ENCODE results near the gene ARHGAP23. TPM values are rescaled to one million over a fixed set of nuclear protein-coding genes. Genes with fewer than 3 reads are reported as not detected.

The ARHGAP23 gene
- total and polyA plus RNA-seq, 2 donors (not counting 1 experiment from before 2014, with no cell fraction given): 28.1 to 41.1 TPM

DNA sequence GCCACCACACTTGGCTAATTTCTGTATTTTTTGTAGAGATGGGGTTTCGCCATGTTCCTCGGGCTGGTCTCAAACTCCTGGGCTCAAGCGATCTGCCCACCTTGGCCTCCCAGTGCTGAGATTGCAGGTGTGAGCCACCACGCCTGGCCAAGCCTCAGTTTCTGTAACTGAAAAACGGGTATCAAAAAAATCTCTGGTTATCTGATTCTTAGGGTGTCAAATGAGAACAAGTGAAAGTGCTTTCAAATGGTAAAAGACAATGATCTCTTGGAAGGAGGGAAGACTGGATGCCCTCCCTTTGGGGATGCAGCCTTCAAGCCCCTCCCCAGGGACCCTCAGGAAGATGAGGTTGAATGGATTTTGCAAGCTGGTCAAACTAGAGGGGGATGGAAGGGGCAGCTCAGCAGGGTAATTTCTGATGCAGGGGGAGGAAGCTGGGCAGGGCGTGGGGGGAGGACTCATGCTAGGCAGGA lies 22.3 kb downstream of the ARHGAP23 start:
- Histone ChIP-seq H3K27ac (ENCODE audit: insufficient read depth, low read length) (peak overlapping the region; percentile 98), H3K36me3 (ENCODE audit: control insufficient read depth, insufficient read depth, low read length) (peaks cover 2% of the 10 kb centered on the region), H3K4me2 (ENCODE audit: extremely low read depth, insufficient read depth, low read length) (peak overlapping the region; percentile 71), H3K9me3 (ENCODE audit: control insufficient read depth, insufficient read depth, low read depth, low read length) (no peaks in the 10 kb centered on the region), H3K4me1 (ENCODE audit: control insufficient read depth, extremely low read depth, insufficient read depth, low read length) (peaks cover 45% of the 10 kb centered on the region), H3K4me3 (replicated peaks in 1 of 4; ENCODE audit: control extremely low read depth in 1 of 4, insufficient read depth in 1 of 4, low read depth in 3 of 4, low read length in 4 of 4) (peak overlapping the region in 3 of 4 experiments; percentile 15 to 55 (median 25)), H2AFZ (ENCODE audit: low read length) (no peak overlapping the region), H3K79me2 (ENCODE audit: control insufficient read depth, insufficient read depth, low read length) (peaks cover 66% of the 10 kb centered on the region), H4K20me1 (ENCODE audit: control insufficient read depth, extremely low read depth, insufficient read depth, low read length) (no peaks in the 10 kb centered on the region), H3K27me3 (ENCODE audit: control insufficient read depth, insufficient read depth, low read length) (no peaks in the 10 kb centered on the region), H3K9ac (ENCODE audit: insufficient read depth, low read length) (no peak overlapping the region)
- no peak for DNase-seq (ENCODE audit: low read depth in 2 of 2)
- TF ChIP-seq EZH2 (IDR thresholded peaks at IDR 0.05; ENCODE audit: low read length, missing control alignments) (no peak), CTCF (conservative IDR thresholded peaks at IDR 0.05 in 1 of 2, IDR thresholded peaks at IDR 0.05 in 1 of 2; ENCODE audit: low read depth in 1 of 2, low read length in 2 of 2) (no peak)

DNA sequence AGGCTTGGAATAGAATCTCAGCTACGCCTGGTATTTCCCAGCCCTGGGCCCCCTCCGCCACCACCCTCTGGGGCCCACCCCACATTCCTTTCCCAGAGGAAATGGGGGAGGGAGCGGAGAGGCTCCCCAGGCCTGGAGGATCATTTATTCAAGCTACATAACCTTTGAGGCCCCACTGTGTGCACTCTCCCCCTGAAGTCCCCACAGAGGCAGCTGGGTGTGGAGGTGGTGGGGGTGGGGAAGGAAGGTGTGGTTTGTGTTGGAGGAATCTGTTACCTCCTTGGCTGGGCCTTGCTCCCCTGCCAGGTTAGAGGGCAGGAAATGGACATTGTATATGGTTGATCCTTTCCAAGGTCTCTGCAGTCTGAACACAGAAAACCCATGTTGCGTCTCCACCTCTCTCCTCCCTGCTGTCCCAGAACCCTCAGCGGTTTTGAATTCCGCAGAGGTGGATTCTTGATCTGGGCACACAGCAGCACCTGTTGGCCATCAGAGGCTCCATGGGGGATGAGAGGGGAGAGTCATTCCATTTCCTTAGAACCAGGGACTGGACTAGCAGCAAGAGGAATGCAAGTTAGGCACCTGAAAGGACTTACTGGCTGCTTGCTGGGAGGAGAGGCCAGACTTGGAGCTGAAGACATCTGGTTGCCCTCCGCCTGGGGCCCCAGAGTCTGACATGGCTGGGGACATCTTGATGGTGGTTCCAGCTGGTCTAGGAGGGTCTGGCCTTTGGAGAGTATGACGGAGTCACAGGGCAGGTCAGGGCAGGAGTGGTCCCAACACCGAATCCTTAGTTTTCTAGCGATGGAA lies 23.0 kb downstream of the ARHGAP23 start:
- peak overlapping the region; percentile 46 to 55 (median 49) for H3K4me3 ChIP-seq (replicated peaks in 1 of 4; ENCODE audit: control extremely low read depth in 1 of 4, insufficient read depth in 1 of 4, low read depth in 3 of 4, low read length in 4 of 4)
- no peaks in the 10 kb centered on the region for H3K27me3 ChIP-seq (ENCODE audit: control insufficient read depth, insufficient read depth, low read length)
- no peaks in the 10 kb centered on the region for H4K20me1 ChIP-seq (ENCODE audit: control insufficient read depth, extremely low read depth, insufficient read depth, low read length)
- peak overlapping the region; percentile 91 for H3K4me2 ChIP-seq (ENCODE audit: extremely low read depth, insufficient read depth, low read length)
- H3K79me2 ChIP-seq (ENCODE audit: control insufficient read depth, insufficient read depth, low read length): peaks cover 71% of the 10 kb centered on the region
- H2AFZ ChIP-seq (ENCODE audit: low read length): no peak overlapping the region
- peak; percentile 52 to 89 for DNase-seq (ENCODE audit: low read depth in 2 of 2)
- TF ChIP-seq EZH2 (IDR thresholded peaks at IDR 0.05; ENCODE audit: low read length, missing control alignments): no peak
- H3K4me1 ChIP-seq (ENCODE audit: control insufficient read depth, extremely low read depth, insufficient read depth, low read length): peaks cover 47% of the 10 kb centered on the region
- no peaks in the 10 kb centered on the region for H3K9me3 ChIP-seq (ENCODE audit: control insufficient read depth, insufficient read depth, low read depth, low read length)
- peaks cover 2% of the 10 kb centered on the region for H3K36me3 ChIP-seq (ENCODE audit: control insufficient read depth, insufficient read depth, low read length)
- peak overlapping the region; percentile 98 for H3K27ac ChIP-seq (ENCODE audit: insufficient read depth, low read length)
- peak overlapping the region; percentile 68 for H3K9ac ChIP-seq (ENCODE audit: insufficient read depth, low read length)

DNA sequence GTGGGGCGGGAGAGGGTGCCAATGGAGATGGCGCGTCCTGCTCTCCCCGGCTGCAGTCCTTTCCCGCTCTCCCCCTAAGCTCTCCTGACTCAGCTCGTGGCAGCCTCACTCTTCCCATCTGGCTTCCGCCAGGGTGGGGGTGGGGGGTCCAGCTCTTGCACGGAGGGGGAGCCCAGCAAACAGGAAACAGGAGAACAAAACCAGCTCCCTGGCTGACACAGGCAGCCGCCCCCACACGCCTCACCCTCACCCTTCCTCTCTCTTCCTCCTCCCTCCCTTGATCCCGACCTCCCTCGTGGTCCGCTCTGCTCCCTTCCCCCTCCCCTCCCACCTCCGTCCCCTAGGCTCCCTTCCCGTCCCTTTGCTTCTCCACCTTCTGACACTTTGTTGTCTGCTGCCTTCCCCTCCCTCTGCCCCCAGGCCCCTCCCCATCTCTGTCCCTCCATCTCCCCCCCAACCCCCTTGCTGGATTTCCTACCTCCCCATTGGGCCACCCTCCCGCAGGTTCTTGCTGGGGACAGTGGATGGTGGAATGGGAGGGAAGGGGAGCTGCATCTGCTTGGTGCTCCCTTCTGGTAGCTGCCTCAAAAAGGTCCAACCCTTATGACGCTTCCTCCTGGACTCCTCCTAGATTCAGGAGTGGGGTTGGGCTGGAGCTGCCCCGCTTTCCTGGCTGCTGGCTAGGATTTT lies 23.7 kb downstream of the ARHGAP23 start:
- DNase-seq (ENCODE audit: low read depth in 2 of 2): peak; percentile 82 to 95
- H3K4me3 ChIP-seq (replicated peaks in 1 of 4; ENCODE audit: control extremely low read depth in 1 of 4, insufficient read depth in 1 of 4, low read depth in 3 of 4, low read length in 4 of 4): peak overlapping the region; percentile 46 to 55 (median 49)
- no peaks in the 10 kb centered on the region for H3K9me3 ChIP-seq (ENCODE audit: control insufficient read depth, insufficient read depth, low read depth, low read length)
- H4K20me1 ChIP-seq (ENCODE audit: control insufficient read depth, extremely low read depth, insufficient read depth, low read length): no peaks in the 10 kb centered on the region
- no peaks in the 10 kb centered on the region for H3K27me3 ChIP-seq (ENCODE audit: control insufficient read depth, insufficient read depth, low read length)
- H3K79me2 ChIP-seq (ENCODE audit: control insufficient read depth, insufficient read depth, low read length): peaks cover 75% of the 10 kb centered on the region
- H3K4me2 ChIP-seq (ENCODE audit: extremely low read depth, insufficient read depth, low read length): peak overlapping the region; percentile 91
- TF ChIP-seq EZH2 (IDR thresholded peaks at IDR 0.05; ENCODE audit: low read length, missing control alignments): no peak
- no peak for TF ChIP-seq CTCF (conservative IDR thresholded peaks at IDR 0.05 in 1 of 2, IDR thresholded peaks at IDR 0.05 in 1 of 2; ENCODE audit: low read depth in 1 of 2, low read length in 2 of 2)
- peak overlapping the region; percentile 68 for H3K9ac ChIP-seq (ENCODE audit: insufficient read depth, low read length)
- H3K4me1 ChIP-seq (ENCODE audit: control insufficient read depth, extremely low read depth, insufficient read depth, low read length): peaks cover 47% of the 10 kb centered on the region
- H3K36me3 ChIP-seq (ENCODE audit: control insufficient read depth, insufficient read depth, low read length): peaks cover 2% of the 10 kb centered on the region
- peak overlapping the region; percentile 98 for H3K27ac ChIP-seq (ENCODE audit: insufficient read depth, low read length)
- H2AFZ ChIP-seq (ENCODE audit: low read length): no peak overlapping the region
